ENCODE data around the gene PRRG4.
"Not testable (repeated sequence)": the region's sequence is repeated elsewhere in the genome, so short reads cannot be mapped to it uniquely, and the experiment has no call there.

Gene PRRG4

GRCh38 chr11:32831221-32831620, 1.5 kb downstream of the PRRG4 start:
- DNase-seq: no peak

- no peak for DNase-seq
These were observed 4.2 kb downstream of the PRRG4 start for GRCh38 chr11:32833921-32834320.

DNA sequence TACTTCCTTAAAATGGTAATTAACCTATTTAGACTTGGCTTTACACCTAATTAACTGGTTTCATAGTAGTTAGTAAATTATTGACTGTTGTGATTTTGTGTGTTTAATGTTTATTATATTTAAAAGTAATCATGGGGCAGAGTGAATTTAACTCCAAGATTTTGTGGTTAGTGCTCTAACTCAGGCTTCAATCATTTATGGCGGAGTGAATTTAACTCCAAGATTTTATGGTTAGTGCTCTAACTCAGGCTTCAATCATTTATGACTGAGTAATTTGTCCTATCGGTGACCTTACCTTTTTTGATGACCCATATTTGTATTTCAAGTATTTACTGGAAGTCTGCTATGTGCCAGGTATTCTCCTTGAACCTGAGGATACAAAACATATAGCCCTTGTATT, 7.2 kb downstream of the PRRG4 start:
- no peak for DNase-seq

- DNase-seq: no peak
These were observed 9.0 kb downstream of the PRRG4 start for GRCh38 chr11:32838505-32839274.

DNA sequence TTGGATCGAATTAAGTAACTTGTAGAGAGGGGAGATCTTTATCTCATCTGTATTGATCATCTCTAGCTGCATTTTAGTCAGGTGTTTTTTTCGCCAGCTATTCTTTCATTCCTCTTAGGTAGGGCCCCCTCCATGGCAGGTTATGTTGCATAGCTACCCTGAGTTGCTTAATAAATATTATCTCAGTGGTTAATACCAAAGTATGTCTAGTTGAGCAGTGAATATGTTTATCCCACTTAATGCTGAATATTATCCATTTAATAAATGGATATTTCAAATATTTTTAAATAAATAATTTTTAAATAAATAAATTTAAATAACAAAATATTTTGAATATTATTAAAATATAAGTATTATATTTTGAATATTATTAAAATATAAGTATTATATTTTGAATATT, 9.6 kb downstream of the PRRG4 start:
- DNase-seq: no peak

GRCh38 chr11:32840587-32840986, 10.9 kb downstream of the PRRG4 start:
- no peak for DNase-seq

DNA sequence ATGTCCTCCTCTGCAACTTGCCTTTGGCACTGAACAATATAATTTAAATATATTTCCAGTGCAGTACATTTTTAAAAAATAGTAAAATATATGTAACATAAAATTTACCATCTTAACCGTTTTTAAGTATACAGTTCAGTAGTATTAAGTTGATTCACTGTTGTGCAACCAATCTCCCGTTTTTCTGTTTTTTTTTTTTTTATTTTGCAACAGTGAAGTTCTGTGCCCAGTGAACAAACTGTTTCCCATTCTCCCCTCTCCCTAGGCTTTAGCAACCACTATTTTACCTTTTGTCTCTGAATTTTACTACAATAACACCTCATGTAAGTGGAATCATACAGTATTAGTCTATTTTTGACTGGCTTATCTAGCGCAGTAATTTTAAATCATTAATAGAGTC, 13.8 kb downstream of the PRRG4 start:
- no peak for DNase-seq

- no peak for DNase-seq
These were observed 17.8 kb downstream of the PRRG4 start for GRCh38 chr11:32847511-32847910.

- DNase-seq: no peak
These were observed 20.0 kb downstream of the PRRG4 start for GRCh38 chr11:32849761-32850160.

DNA sequence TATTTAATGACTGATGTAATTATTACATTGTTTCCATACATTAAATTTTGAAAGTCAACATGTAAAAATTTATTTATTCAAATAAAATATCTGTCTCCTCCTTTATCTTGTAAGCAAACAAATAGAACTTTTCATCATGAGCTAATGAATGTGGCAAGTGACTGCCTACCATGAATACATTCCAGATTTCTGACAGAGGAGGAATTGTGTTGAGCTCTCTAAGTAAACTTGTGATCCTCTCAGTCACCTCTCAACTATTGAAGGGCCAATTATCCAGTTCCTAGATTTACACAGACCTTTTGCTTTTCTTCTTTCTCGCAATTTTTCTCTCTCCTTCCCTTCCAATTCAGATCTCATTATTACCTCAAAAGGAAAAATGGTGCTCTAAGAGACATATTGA, 21.5 kb downstream of the PRRG4 start:
- DNase-seq: no peak

- DNase-seq: no peak
These were observed 22.5 kb downstream of the PRRG4 start for GRCh38 chr11:32852207-32852606.

- DNase-seq: no peak
These were observed 25.9 kb downstream of the PRRG4 start for GRCh38 chr11:32855601-32856000.

- no peak for DNase-seq
These were observed 29.0 kb downstream of the PRRG4 start for GRCh38 chr11:32858731-32859130.

DNA sequence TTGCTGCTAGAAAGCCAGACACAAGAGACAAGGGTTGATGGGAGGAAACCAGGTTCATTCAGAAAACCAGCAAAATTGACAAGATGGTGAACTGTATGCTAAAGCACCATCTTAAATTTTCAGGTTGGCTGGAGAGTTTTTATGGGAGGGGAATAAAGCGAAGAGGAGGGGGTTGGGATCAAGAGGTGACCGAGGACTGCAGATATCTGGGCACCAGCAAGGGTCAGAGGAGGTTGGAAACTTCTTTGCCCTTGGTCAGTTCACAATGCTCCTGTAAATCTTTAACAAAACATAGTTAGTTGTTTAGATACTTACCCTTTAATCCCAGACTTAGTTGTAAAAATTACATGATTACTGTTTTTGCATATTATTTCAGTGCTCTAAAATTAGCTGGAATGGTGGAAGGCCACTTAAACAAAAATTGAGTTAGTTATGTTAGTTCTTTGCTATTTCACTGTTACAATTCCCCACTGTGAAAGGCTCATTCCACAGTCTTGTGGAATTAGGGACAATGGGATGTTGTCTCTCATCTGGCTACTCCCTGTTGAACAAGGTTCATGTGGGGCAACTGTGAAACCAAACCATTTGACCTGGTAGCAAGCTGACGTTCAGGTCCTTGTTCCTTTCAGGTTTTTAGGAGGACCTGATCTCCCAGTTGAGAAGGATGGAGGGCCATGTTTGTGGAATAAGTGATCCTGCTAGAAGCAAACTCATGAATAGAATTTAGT, 32.3 kb downstream of the PRRG4 start:
- no peak for DNase-seq

- no peak for DNase-seq
These were observed 34.8 kb downstream of the PRRG4 start for GRCh38 chr11:32864555-32864954.

GRCh38 chr11:32868752-32869151, 39.0 kb downstream of the PRRG4 start:
- DNase-seq: not testable (repeated sequence)

DNA sequence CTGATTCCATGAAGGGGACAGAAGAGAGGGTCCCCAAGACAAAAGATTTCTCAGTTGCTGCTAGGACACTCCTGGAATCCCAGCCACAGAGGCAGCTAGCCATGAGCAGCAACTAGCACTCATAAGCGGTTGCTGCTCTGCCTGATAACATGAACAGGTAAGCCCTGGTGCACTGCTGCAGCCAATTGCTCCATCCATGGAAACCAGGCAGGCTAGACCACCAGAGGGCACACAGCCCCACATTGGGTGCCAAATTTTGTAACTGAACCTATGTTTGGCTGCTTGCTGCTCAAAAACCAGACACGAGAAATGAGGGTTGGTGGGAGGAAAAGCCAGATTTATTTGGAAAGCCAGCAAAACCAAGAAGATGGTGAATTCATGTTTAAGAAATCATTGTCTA, 40.9 kb downstream of the PRRG4 start:
- peak; percentile 12 for DNase-seq

GRCh38 chr11:32874132-32874531, 44.4 kb downstream of the PRRG4 start:
- DNase-seq: no peak

DNA sequence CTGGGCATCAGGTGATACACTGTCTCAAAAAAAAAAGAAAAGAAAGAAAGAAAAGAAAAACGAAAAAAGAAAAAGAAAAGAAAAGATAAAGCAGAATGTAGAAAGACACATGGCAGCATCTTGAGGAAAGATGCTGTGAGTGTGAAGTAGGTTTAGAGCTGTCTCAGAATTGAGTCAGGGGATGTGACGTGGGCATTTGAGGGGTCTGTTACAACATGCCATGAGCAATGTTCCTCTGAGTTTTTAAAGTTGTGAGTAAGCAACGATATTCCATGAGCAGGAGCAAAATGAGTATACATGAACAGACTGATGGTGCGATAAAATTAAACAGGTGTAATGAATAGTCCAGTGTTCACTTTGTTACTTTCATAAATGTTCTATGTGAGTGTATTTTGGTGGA, 51.6 kb downstream of the PRRG4 start:
- DNase-seq: no peak

GRCh38 chr11:32883421-32883820, 53.7 kb downstream of the PRRG4 start:
- no peak for DNase-seq

DNA sequence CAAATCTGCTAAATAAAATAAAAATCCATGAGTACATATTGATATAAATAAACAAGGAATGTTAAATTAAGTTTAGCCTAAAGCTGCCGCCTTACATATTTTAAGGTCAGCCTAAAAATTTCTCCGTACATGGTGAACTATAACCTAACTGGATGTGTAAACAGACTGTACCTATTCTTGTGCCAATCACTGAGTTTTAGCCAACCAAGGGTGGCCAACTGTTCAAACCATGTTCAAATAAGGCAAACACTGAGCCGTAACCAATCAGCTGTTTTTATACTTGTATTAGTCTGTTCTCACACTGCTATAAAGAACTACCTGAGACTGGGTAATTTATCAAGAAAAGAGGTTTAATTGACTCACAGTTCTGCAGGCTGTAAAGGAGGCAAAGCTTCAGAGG, 54.3 kb downstream of the PRRG4 start:
- DNase-seq: no peak

DNA sequence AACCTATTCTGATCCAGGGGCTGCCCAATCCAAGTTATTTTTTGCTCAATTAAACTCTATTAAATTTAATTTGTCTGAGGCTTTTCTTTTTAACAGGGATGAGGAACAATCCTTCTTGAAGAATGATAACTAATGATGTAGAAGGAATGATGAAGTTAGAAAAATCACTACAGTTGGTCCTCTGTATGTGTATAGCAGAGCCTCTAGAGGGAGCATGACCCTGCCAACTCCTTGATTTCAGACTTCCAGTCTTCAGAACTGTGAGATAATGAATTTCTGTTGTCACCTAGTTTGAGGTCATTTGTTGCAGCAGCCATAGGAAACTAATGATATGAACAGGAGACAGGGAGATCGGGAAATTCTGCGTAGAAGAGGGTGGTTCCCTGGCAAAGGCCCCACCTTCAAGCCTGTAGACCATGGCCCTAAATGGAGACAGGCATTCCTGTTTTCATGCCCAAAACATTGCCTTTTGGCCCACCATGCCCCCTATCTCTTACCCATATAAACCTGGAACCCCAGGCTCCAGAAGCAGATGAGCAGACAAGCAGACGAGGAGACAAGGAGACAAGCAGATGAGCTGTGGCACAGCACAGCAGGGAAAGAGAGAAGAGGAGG, 55.1 kb downstream of the PRRG4 start:
- DNase-seq: no peak

DNA sequence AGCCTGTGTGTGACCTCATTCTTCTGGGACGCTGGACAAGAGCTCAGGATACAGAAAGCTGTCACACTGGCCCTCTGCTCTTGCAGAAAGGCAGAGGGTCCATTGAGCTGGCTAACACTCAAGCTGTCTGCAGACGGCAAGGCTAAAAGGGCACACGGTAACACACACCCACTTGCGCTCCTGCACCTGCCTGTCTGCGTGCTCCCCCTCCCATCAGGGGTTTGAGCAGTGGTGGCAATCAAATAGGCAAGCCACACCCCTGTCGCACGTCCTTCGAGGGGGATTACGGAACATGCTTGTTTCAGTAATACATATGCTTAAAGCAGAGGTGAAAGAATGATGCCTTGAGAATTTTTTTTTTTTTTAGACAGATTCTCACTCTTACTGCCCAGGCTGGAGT, 55.8 kb downstream of the PRRG4 start:
- no peak for DNase-seq

- no peak for DNase-seq
These were observed 56.5 kb downstream of the PRRG4 start for GRCh38 chr11:32886180-32886579.
